GM13976 (cell line): ENCODE measurements around the gene NME9.

Source experiments
- DNase-seq: peaks from one replicate; pipeline ENCODE4 v3.0.0; 2012; ENCODE audit warnings: low spot score
- in situ Hi-C: fragments of 300-500 bp; cut with MboI; formaldehyde crosslinking; loops from one replicate; pipeline ENCODE4 v1.12.0; 2022; ENCODE audit warnings: low sequenced_read_pairs, mixed read lengths, inconsistent platforms; ENCODE audit not compliant: unreplicated experiment
- TF ChIP-seq, protein P1 (sequence below): IDR thresholded peaks from 2 replicates; pipeline ENCODE4 v1.5.1; 2012; ENCODE audit warnings: borderline replicate concordance, mild to moderate bottlenecking; ENCODE audit not compliant: insufficient read depth; ENCODE audit errors: extremely low read depth, missing control alignments, control extremely low read depth

Gene NME9

DNA sequence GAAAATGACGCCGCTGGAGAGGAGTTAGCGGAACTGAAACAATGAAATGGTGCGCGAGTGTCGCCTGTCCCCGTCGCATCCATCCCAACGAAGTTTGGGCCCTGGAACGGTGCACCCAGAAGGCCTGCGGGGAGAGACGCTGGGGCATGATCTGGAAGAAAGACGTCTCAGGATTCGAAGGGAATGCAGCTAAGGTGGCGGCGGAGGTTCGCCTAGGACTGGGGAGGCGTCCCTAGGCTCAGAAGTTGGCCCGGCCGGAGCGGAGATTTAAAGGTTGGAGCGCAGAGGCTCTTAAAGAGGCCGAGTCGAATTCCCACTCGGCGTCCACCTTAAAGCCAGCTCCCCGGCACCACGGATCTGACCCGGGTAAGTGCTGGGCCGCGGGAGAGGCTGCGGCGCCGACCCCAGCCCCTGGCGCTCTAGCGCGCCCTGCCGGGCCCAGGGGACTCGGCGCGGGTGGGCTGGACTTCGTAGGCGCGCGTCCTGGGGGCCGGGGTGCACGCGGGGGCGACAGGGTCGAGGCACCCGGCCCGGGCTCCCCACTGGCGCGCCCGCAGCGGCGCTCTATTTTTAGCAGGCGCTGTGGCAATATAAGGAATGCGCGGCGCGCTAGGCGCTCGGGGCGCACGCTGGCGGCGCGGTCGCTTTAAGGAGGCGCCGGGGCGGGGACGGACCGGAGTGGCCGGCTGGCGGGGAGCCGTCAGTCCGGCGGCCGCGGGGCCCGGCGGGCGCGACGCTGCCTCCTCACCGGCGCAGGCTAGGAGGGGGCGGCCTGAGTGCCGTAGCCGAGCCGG is 18.5 kb upstream of the NME9 start, which contains the start of gene MRAS:
TSS of gene MRAS (plus strand) at position 620 of the 794 bp plus-strand sequence. CDS start 24,305 bp downstream, outside the sequence.
- in situ Hi-C loops: no loop called here
- DNase-seq: peak; percentile 47
- TF ChIP-seq, protein P1, sequence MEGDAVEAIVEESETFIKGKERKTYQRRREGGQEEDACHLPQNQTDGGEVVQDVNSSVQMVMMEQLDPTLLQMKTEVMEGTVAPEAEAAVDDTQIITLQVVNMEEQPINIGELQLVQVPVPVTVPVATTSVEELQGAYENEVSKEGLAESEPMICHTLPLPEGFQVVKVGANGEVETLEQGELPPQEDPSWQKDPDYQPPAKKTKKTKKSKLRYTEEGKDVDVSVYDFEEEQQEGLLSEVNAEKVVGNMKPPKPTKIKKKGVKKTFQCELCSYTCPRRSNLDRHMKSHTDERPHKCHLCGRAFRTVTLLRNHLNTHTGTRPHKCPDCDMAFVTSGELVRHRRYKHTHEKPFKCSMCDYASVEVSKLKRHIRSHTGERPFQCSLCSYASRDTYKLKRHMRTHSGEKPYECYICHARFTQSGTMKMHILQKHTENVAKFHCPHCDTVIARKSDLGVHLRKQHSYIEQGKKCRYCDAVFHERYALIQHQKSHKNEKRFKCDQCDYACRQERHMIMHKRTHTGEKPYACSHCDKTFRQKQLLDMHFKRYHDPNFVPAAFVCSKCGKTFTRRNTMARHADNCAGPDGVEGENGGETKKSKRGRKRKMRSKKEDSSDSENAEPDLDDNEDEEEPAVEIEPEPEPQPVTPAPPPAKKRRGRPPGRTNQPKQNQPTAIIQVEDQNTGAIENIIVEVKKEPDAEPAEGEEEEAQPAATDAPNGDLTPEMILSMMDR: peak; percentile 29

DNA sequence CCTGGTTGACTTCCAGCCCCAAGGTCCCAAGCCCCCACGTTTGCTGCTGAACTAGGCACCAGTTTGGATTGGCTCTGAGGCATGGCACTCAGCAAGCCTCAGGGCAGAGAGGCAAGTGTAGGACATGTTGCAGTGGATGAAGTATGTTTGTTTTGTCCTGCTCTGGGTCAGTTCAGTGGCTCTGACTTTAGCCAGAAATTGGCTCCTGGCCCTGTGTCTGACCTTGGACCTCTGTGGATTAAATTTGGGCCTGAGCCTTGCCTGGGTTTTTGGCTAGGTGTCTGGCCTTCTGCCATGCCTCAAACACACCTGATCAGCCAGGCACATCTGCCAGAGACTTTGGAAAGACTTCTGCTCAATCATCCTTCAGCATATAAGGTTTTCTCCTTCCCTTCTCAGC is 15.1 kb upstream of the NME9 start:
- in situ Hi-C loops: no loop called here
- DNase-seq: no peak
- TF ChIP-seq, protein P1: no peak

DNA sequence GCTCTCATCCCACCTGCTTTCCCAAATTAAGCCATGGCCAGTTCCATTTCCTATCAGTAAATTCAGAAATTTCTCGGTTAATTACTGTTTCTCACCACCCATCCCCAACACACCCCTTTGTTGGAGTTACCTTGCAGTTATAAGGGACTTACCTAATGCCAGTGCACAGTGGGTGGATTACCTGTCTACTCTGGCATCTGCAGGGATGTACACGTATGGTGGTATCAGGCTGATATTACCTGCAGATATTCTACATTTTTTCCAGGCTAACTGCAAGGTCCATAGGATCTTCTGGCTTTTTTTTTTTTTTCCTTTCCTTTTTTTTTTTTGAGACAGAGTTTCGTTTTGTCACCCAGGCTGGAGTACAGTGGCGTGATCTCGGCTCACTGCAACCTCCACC is 10.9 kb upstream of the NME9 start:
- in situ Hi-C loops: no loop called here
- TF ChIP-seq, protein P1: no peak
- no peak for DNase-seq

DNA sequence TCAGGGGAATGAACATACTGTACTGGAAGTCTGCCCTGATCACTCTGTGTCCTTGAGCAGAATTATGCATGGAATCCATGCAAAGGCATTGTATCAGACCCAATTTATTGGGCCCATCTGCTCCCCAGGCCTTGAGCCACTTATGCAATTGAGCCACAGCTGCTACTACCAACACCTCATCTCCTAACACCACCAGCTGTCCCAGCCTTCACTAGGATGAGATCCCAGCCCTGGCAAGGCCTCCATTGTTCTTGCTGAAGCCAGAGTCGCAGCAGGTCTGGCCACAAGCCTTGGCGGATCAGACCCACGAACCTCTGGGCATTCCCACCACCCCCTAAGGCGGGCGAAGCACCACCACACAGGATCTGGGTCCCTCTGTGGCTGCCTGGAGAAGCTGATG is 9.2 kb upstream of the NME9 start:
- TF ChIP-seq, protein P1: no peak
- in situ Hi-C loops: no loop called here
- no peak for DNase-seq

DNA sequence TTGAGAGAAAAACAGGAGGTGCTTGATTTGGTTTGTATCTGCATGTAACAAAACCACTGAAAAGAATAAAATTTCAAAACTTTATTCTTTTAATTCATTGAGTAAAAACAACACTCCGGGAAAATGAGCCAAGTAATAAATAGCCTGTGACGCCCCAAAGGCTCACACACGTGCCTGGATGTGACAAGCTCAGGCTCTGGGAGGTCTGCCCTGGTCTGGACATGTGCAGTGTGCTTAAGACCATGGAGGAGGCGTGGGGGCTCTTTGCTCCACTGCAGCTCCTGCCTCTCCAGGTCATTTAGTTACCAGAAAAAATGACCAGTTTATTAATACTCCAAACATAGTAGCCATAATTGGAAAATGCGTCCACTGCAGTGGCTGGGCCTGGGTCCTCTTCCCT is 8.6 kb upstream of the NME9 start:
- TF ChIP-seq, protein P1: no peak
- DNase-seq: no peak
- in situ Hi-C loops: no loop called here

DNA sequence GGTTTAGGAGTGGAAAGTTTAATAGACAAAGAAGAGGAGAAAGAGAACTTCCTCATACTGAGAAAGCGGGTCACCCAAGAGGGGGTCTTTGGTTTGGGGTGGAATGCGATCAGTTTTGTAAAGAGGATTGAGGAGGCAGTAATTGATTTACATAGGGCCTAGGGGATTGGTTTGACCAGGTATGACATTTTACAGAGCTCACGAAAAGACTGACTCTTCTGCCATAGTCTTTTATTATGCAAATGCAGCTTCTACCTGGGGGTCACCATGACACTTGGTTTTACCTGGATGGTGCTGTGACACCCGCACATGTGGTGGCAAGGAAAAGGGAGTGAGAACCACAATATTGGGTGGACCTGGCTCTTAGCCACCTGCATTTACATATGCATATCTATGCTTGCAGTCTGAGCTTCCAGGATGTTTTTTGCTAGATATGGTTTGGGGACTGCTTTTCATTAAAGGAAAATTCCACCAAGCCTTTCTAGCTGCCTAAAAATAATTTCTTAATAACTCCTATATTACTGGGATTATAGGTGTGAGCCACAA is 6.9 kb upstream of the NME9 start:
- in situ Hi-C loops: no loop called here
- no peak for DNase-seq
- TF ChIP-seq, protein P1: no peak
